Keratinocyte (primary cell): ENCODE measurements around the gene UBE4B. TPM values are rescaled to one million over a fixed set of nuclear protein-coding genes. Genes with fewer than 3 reads are reported as not detected.
A peak's percentile ranks its signal among the peaks of the same experiment; 100 is the strongest.

Experiments
- DNase-seq: peaks from one replicate; pipeline ENCODE4 v3.0.0-alpha.2; 2011; ENCODE audit warnings: low read depth, missing footprints, low spot score
- FAIRE-seq: peaks from 2 replicates; lab custom pipeline; 2011; peaks lifted over from hg19 to GRCh38; lab: Jason Lieb, UNC
- H2AFZ ChIP-seq: 2 replicates; pipeline ENCODE4 v1.6.0; 2012; ENCODE audit warnings: low read length, control low read depth, inconsistent platforms; ENCODE audit not compliant: control insufficient read depth
- H3K27ac ChIP-seq: 2 replicates; pipeline ENCODE4 v1.5.1; 2011; ENCODE audit warnings: low read length; ENCODE audit not compliant: control insufficient read depth, insufficient read depth
- H3K27me3 ChIP-seq: 3 replicates; pipeline ENCODE4 v1.6.0; 2011; ENCODE audit warnings: low read length; ENCODE audit not compliant: control insufficient read depth, insufficient read depth; ENCODE audit errors: extremely low read depth
- H3K36me3 ChIP-seq, 2 experiments: 2 replicates in 1 of 2; 3 replicates in 1 of 2; pipeline ENCODE4 v1.5.1; 2011; ENCODE audit warnings: low read length in 2 of 2, mild to moderate bottlenecking in 1 of 2; ENCODE audit not compliant: control insufficient read depth in 2 of 2, insufficient read depth in 2 of 2; ENCODE audit errors: extremely low read depth in 1 of 2
- H3K4me1 ChIP-seq: 3 replicates; pipeline ENCODE4 v1.5.1; 2011; ENCODE audit warnings: low read length; ENCODE audit not compliant: control insufficient read depth, insufficient read depth; ENCODE audit errors: extremely low read depth
- H3K4me2 ChIP-seq: 3 replicates; pipeline ENCODE4 v1.6.0; 2011; ENCODE audit warnings: low read depth, low read length; ENCODE audit not compliant: control insufficient read depth, insufficient read depth; ENCODE audit errors: extremely low read depth
- H3K4me3 ChIP-seq, 3 experiments: fragments of 200-600 bp in 1 of 3; sonication (generic) in 1 of 3; 2 replicates in 2 of 3; 3 replicates in 1 of 3; pipeline ENCODE4 v1.5.1; 2011 to 2016; ENCODE audit warnings: low read length in 3 of 3, mild to moderate bottlenecking in 3 of 3, control low read depth in 2 of 3, inconsistent platforms in 1 of 3, low read depth in 1 of 3, mixed read lengths in 1 of 3, mixed run types in 1 of 3, moderate library complexity in 1 of 3; ENCODE audit not compliant: control insufficient read depth in 2 of 3, insufficient read depth in 2 of 3; ENCODE audit errors: extremely low read depth in 1 of 3
- H3K79me2 ChIP-seq: 2 replicates; pipeline ENCODE4 v1.6.0; 2012; ENCODE audit warnings: low read length; ENCODE audit not compliant: control insufficient read depth, insufficient read depth
- H3K9ac ChIP-seq: 3 replicates; pipeline ENCODE4 v1.6.0; 2011; ENCODE audit warnings: low read length; ENCODE audit not compliant: control insufficient read depth, insufficient read depth; ENCODE audit errors: extremely low read depth
- H3K9me1 ChIP-seq: 3 replicates; pipeline ENCODE4 v1.6.0; 2011; ENCODE audit warnings: low read length; ENCODE audit not compliant: control insufficient read depth, insufficient read depth; ENCODE audit errors: extremely low read depth
- H3K9me3 ChIP-seq: 2 replicates; pipeline ENCODE4 v1.5.1; 2012; ENCODE audit warnings: low read depth, low read length; ENCODE audit not compliant: control insufficient read depth
- H4K20me1 ChIP-seq: 3 replicates; pipeline ENCODE4 v1.6.0; 2011; ENCODE audit warnings: low read length; ENCODE audit not compliant: control insufficient read depth, insufficient read depth; ENCODE audit errors: extremely low read depth
- EZH2 ChIP-seq: IDR thresholded peaks from one replicate; pipeline ENCODE4 v1.6.1; 2012; ENCODE audit warnings: inconsistent platforms, mild to moderate bottlenecking, low read length, moderate library complexity
- dilution Hi-C: fragments of 300-500 bp; cut with MboI; formaldehyde crosslinking; loops from one replicate; pipeline ENCODE4 v1.7.0; 2020; ENCODE audit warnings: low sequenced_read_pairs; ENCODE audit not compliant: extremely low pct_ligation_motif_present
- polyA plus RNA-seq, 5 experiments: library from polyadenylated mRNA; depleted of rRNA in 3 of 5; stranded (reverse) in 3 of 5; stranded (forward) in 1 of 5; unstranded in 1 of 5; fragments of >200 nt; gene quantifications; 1 replicate in 1 of 5; 2 replicates in 3 of 5; 3 replicates in 1 of 5; pipeline versions ENCODE4 v1.2.1 to v1.2.3, GENCODE V29; 2011 to 2012; ENCODE audit warnings: missing spikeins in 2 of 5, low read depth in 1 of 5, low replicate concordance in 1 of 5
- TF ChIP-seq, protein P1 (sequence below), 3 experiments: IDR thresholded peaks in 1 of 3; conservative IDR thresholded peaks in 1 of 3; optimal IDR thresholded peaks in 1 of 3; 2 replicates in 2 of 3; 3 replicates in 1 of 3; pipeline versions ENCODE3 to v1.5.1; 2011; ENCODE audit warnings: low read length in 3 of 3, mild to moderate bottlenecking in 3 of 3, moderate library complexity in 2 of 3, control low read depth in 1 of 3, inconsistent platforms in 1 of 3; ENCODE audit not compliant: insufficient read depth in 2 of 3; ENCODE audit errors: extremely low read depth in 1 of 3

Gene UBE4B
- polyA plus RNA-seq, 1 donor (not counting 4 experiments of a cell fraction or from before 2014, with no cell fraction given), result 14.3 TPM

- Histone ChIP-seq H3K9ac (peak overlapping the region; percentile 28), H3K9me3 (no peaks in the 10 kb centered on the region), H4K20me1 (no peaks in the 10 kb centered on the region), H3K27ac (peak overlapping the region; percentile 78), H3K4me3 (no peak overlapping the region), H3K9me1 (no peaks in the 10 kb centered on the region), H3K79me2 (peaks cover 62% of the 10 kb centered on the region), H3K36me3 (peaks cover 5 to 13% of the 10 kb centered on the region in 2 experiments), H3K4me1 (peaks cover 23% of the 10 kb centered on the region), H3K4me2 (no peak overlapping the region), H2AFZ (no peak overlapping the region), H3K27me3 (no peaks in the 10 kb centered on the region)
- TF ChIP-seq, protein P1, sequence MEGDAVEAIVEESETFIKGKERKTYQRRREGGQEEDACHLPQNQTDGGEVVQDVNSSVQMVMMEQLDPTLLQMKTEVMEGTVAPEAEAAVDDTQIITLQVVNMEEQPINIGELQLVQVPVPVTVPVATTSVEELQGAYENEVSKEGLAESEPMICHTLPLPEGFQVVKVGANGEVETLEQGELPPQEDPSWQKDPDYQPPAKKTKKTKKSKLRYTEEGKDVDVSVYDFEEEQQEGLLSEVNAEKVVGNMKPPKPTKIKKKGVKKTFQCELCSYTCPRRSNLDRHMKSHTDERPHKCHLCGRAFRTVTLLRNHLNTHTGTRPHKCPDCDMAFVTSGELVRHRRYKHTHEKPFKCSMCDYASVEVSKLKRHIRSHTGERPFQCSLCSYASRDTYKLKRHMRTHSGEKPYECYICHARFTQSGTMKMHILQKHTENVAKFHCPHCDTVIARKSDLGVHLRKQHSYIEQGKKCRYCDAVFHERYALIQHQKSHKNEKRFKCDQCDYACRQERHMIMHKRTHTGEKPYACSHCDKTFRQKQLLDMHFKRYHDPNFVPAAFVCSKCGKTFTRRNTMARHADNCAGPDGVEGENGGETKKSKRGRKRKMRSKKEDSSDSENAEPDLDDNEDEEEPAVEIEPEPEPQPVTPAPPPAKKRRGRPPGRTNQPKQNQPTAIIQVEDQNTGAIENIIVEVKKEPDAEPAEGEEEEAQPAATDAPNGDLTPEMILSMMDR (optimal IDR thresholded peaks at IDR 0.05 in 1 of 3, IDR thresholded peaks at IDR 0.05 in 1 of 3, conservative IDR thresholded peaks at IDR 0.05 in 1 of 3; ENCODE audit: extremely low read depth in 1 of 3, insufficient read depth in 2 of 3, low read length in 3 of 3), result no peak
- TF ChIP-seq EZH2, result no peak
- dilution Hi-C loops, result no loop called here
- DNase-seq (no peak), FAIRE-seq (no peak)
These were observed 23.8 kb downstream of the UBE4B start for GRCh38 chr1:10056599-10056987.

GRCh38 chr1:10057343-10057742, 24.6 kb downstream of the UBE4B start:
- Histone ChIP-seq H3K9me3 (no peaks in the 10 kb centered on the region), H3K4me3 (no peak overlapping the region), H3K9ac (peak overlapping the region; percentile 52), H3K27me3 (no peaks in the 10 kb centered on the region), H4K20me1 (no peaks in the 10 kb centered on the region), H3K27ac (peak overlapping the region; percentile 78), H2AFZ (no peak overlapping the region), H3K79me2 (peaks cover 62% of the 10 kb centered on the region), H3K4me2 (peak overlapping the region; percentile 29), H3K36me3 (peaks cover 5 to 13% of the 10 kb centered on the region in 2 experiments), H3K9me1 (no peaks in the 10 kb centered on the region), H3K4me1 (peaks cover 23% of the 10 kb centered on the region)
- no peak for FAIRE-seq
- dilution Hi-C loops, result no loop called here
- no peak for DNase-seq
- no peak for TF ChIP-seq EZH2
- TF ChIP-seq, protein P1 (optimal IDR thresholded peaks at IDR 0.05 in 1 of 3, IDR thresholded peaks at IDR 0.05 in 1 of 3, conservative IDR thresholded peaks at IDR 0.05 in 1 of 3; ENCODE audit: extremely low read depth in 1 of 3, insufficient read depth in 2 of 3, low read length in 3 of 3), result no peak
